GM19328 (cell line): ENCODE data around the gene FDXR.

Experiments
- ATAC-seq: cut with Tn5 transposase; IDR thresholded peaks from one replicate; pipeline ENCODE4 v1.9.1; 2021; ENCODE audit warnings: mild to moderate bottlenecking, moderate library complexity; ENCODE audit not compliant: unreplicated experiment

FDXR gene

GRCh38 chr17:74859459-74860228, 13.2 kb downstream of the FDXR start, which contains the start of gene GRIN2C:
TSS of gene GRIN2C (minus strand) at chr17:74859885. CDS start at chr17:74855092, 4,793 bp downstream.
- no peak for ATAC-seq

GRCh38 chr17:74858672-74859458, 13.9 kb downstream of the FDXR start:
- ATAC-seq = no peak

- ATAC-seq = no peak
Observed at GRCh38 chr17:74857191-74857590, 15.6 kb downstream of the FDXR start.

GRCh38 chr17:74856112-74856511, 16.7 kb downstream of the FDXR start:
- ATAC-seq = no peak

GRCh38 chr17:74855323-74855722, 17.5 kb downstream of the FDXR start:
- ATAC-seq = no peak

GRCh38 chr17:74854792-74855191, 18.0 kb downstream of the FDXR start:
- no peak for ATAC-seq

- ATAC-seq = no peak
Observed at GRCh38 chr17:74853669-74854068, 19.1 kb downstream of the FDXR start.

GRCh38 chr17:74853048-74853397, 19.8 kb downstream of the FDXR start:
- ATAC-seq = no peak

GRCh38 chr17:74852237-74853047, 20.4 kb downstream of the FDXR start:
- ATAC-seq = no peak

- no peak for ATAC-seq
Observed at GRCh38 chr17:74851612-74852236, 21.1 kb downstream of the FDXR start.

- no peak for ATAC-seq
Observed at GRCh38 chr17:74850914-74851313, 21.9 kb downstream of the FDXR start.

GRCh38 chr17:74850310-74850709, 22.5 kb downstream of the FDXR start:
- no peak for ATAC-seq

GRCh38 chr17:74848656-74849399, 24.0 kb downstream of the FDXR start:
- no peak for ATAC-seq

- ATAC-seq = no peak
Observed at GRCh38 chr17:74846621-74847020, 26.2 kb downstream of the FDXR start.

GRCh38 chr17:74843352-74843627, 29.5 kb downstream of the FDXR start:
- ATAC-seq = no peak

- no peak for ATAC-seq
Observed at GRCh38 chr17:74842599-74843351, 30.0 kb downstream of the FDXR start.

GRCh38 chr17:74842146-74842598, 30.6 kb downstream of the FDXR start:
- ATAC-seq = no peak

- ATAC-seq = no peak
Observed at GRCh38 chr17:74840989-74841666, 31.7 kb downstream of the FDXR start.
